Measurements from ENCODE around the gene C19orf81. TPM values are rescaled to one million over a fixed set of nuclear protein-coding genes. Genes with fewer than 3 reads are reported as not detected.

Gene C19orf81
- total and polyA plus RNA-seq, 9 of the 15 experiments (the other 6 are each of a cell fraction or from before 2014, with no cell fraction given) = 2.5 to 42.9 (median 33.0) TPM; not detected in 4

GRCh38 chr19:50601407-50602088 lies 47.7 kb upstream of the C19orf81 start (continued):
- TF ChIP-seq POLR2AphosphoS5 (IDR thresholded peaks at IDR 0.05; ENCODE audit: control insufficient read depth, insufficient read depth, low read depth, low read length) (peak; percentile 93), CBFA2T3 (IDR thresholded peaks at IDR 0.05) (peak; percentile 99), CBX1 (IDR thresholded peaks at IDR 0.05; ENCODE audit: low read depth) (no peak), MEIS2 (IDR thresholded peaks at IDR 0.05; ENCODE audit: partially characterized antibody) (peak; percentile 78), ELF2 (CRISPR knock-in tag; IDR thresholded peaks at IDR 0.05) (peak; percentile 34; the same call in 1 of the 2 replicates), ELF4 (CRISPR knock-in tag; IDR thresholded peaks at IDR 0.05) (peak; percentile 90), TARDBP (IDR thresholded peaks at IDR 0.05) (0 out of 2 replicates have a peak, but pooled peaks have one; percentile 44), ELK1 (CRISPR knock-in tag; IDR thresholded peaks at IDR 0.05) (no peak), SMARCA5 (IDR thresholded peaks at IDR 0.05) (no peak), MTA2 (IDR thresholded peaks at IDR 0.05; ENCODE audit: low read depth) (peak; percentile 93), PBX2 (CRISPR knock-in tag; IDR thresholded peaks at IDR 0.05; ENCODE audit: low read depth) (no peak; the same call in 1 of the 2 replicates), PBX2 (tag; conservative IDR thresholded peaks at IDR 0.05; ENCODE audit: low read depth) (peak; percentile 55), ZBTB8A (IDR thresholded peaks at IDR 0.05; ENCODE audit: partially characterized antibody) (no peak), NCOA6 (IDR thresholded peaks at IDR 0.05) (peak; percentile 57; the same call in 1 of the 2 replicates)
- TF ChIP-seq, protein P1, sequence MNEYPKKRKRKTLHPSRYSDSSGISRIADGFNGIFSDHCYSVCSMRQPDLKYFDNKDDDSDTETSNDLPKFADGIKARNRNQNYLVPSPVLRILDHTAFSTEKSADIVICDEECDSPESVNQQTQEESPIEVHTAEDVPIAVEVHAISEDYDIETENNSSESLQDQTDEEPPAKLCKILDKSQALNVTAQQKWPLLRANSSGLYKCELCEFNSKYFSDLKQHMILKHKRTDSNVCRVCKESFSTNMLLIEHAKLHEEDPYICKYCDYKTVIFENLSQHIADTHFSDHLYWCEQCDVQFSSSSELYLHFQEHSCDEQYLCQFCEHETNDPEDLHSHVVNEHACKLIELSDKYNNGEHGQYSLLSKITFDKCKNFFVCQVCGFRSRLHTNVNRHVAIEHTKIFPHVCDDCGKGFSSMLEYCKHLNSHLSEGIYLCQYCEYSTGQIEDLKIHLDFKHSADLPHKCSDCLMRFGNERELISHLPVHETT (CRISPR knock-in tag; conservative IDR thresholded peaks at IDR 0.05 in 1 of 2, IDR thresholded peaks at IDR 0.05 in 1 of 2) = peak in 1 of 2 experiments; percentile 53; a peak in 2 of 4 replicates
- TF ChIP-seq, protein P2, sequence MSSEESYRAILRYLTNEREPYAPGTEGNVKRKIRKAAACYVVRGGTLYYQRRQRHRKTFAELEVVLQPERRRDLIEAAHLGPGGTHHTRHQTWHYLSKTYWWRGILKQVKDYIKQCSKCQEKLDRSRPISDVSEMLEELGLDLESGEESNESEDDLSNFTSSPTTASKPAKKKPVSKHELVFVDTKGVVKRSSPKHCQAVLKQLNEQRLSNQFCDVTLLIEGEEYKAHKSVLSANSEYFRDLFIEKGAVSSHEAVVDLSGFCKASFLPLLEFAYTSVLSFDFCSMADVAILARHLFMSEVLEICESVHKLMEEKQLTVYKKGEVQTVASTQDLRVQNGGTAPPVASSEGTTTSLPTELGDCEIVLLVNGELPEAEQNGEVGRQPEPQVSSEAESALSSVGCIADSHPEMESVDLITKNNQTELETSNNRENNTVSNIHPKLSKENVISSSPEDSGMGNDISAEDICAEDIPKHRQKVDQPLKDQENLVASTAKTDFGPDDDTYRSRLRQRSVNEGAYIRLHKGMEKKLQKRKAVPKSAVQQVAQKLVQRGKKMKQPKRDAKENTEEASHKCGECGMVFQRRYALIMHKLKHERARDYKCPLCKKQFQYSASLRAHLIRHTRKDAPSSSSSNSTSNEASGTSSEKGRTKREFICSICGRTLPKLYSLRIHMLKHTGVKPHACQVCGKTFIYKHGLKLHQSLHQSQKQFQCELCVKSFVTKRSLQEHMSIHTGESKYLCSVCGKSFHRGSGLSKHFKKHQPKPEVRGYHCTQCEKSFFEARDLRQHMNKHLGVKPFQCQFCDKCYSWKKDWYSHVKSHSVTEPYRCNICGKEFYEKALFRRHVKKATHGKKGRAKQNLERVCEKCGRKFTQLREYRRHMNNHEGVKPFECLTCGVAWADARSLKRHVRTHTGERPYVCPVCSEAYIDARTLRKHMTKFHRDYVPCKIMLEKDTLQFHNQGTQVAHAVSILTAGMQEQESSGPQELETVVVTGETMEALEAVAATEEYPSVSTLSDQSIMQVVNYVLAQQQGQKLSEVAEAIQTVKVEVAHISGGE (CRISPR knock-in tag; IDR thresholded peaks at IDR 0.05) = peak in 1 of 3 experiments; percentile 55; a peak in 1 of 6 replicates

All from K562 (cell line).